Tibial artery (tissue), 4 donors: Measurements from ENCODE around the gene ZNF627.

Experiments used
- DNase-seq, 2 donors: peaks; one replicate each; pipeline ENCODE4 v3.0.0-alpha.2; 2019
- H3K27ac ChIP-seq, 2 donors: fragments of 200-600 bp; sonication (generic) in 1 of 2; 1 replicate in 1 of 2; 2 replicates in 1 of 2; pipeline ENCODE4 v1.5.1; 2018 to 2019; ENCODE audit warnings: mild to moderate bottlenecking in 1 of 2
- H3K27me3 ChIP-seq, 2 donors: fragments of 200-600 bp; sonication (generic) in 1 of 2; one replicate each; pipeline versions ENCODE4 v1.5.1 to v1.6.0; 2016 to 2019
- H3K36me3 ChIP-seq, 3 donors: fragments of 200-600 bp; sonication (generic) in 2 of 3; one replicate each; pipeline ENCODE4 v1.5.1; 2016 to 2019; ENCODE audit warnings: mild to moderate bottlenecking in 2 of 3
- H3K4me1 ChIP-seq, 4 donors: fragments of 200-600 bp; sonication (generic) in 2 of 4; 1 replicate in 3 of 4; 2 replicates in 1 of 4; pipeline ENCODE4 v1.5.1; 2016 to 2019
- H3K4me3 ChIP-seq, 2 donors: fragments of 200-600 bp; sonication (generic) in 1 of 2; 1 replicate in 1 of 2; 2 replicates in 1 of 2; pipeline ENCODE4 v1.5.1; 2018 to 2019; ENCODE audit warnings: mild to moderate bottlenecking in 2 of 2
- H3K9me3 ChIP-seq, 3 donors: fragments of 200-600 bp; sonication (generic) in 1 of 3; one replicate each; pipeline ENCODE4 v1.5.1; 2016 to 2019
- CTCF ChIP-seq, 2 experiments: fragments of 200-600 bp in 1 of 2; fragments of 450-650 bp in 1 of 2; IDR thresholded peaks; one replicate each; pipeline ENCODE4 v1.5.1; 2017 to 2019; ENCODE audit warnings: antibody characterized with exemption in 2 of 2, mild to moderate bottlenecking in 1 of 2, moderate library complexity in 1 of 2
- intact Hi-C: fragments of 100-400 bp; cut with DNase I; formaldehyde crosslinking; loops from one replicate; pipeline ENCODE4 v1.15.0; 2023; ENCODE audit warnings: low total_unique reads

ZNF627 gene

GRCh38 chr19:11656535-11656934 is 59.3 kb downstream of the ZNF627 start:
- intact Hi-C loops = no loop called here
- H3K4me3 ChIP-seq = no peak overlapping the region
- H3K4me1 ChIP-seq = no peaks in the 10 kb centered on the region
- peaks cover 11 to 15% (median 15%) of the 10 kb centered on the region in 3 donors for H3K36me3 ChIP-seq
- no peak for DNase-seq
- TF ChIP-seq CTCF (IDR thresholded peaks at IDR 0.05) = no peak
- H3K27me3 ChIP-seq = no peaks in the 10 kb centered on the region
- no peak overlapping the region for H3K27ac ChIP-seq
- H3K9me3 ChIP-seq = peaks cover 0 to 20% (median 19%) of the 10 kb centered on the region in 3 donors

GRCh38 chr19:11657307-11657706 is 60.0 kb downstream of the ZNF627 start:
- H3K36me3 ChIP-seq = peaks cover 5 to 10% (median 7%) of the 10 kb centered on the region in 3 donors
- no peak overlapping the region for H3K27ac ChIP-seq
- TF ChIP-seq CTCF (IDR thresholded peaks at IDR 0.05) = no peak
- DNase-seq = no peak
- H3K27me3 ChIP-seq = no peaks in the 10 kb centered on the region
- H3K4me1 ChIP-seq = no peaks in the 10 kb centered on the region
- no peak overlapping the region for H3K4me3 ChIP-seq
- intact Hi-C loops = no loop called here
- H3K9me3 ChIP-seq = peaks cover 0 to 12% (median 11%) of the 10 kb centered on the region in 3 donors

- Histone ChIP-seq H3K27ac (no peak overlapping the region), H3K27me3 (no peaks in the 10 kb centered on the region), H3K4me1 (no peaks in the 10 kb centered on the region), H3K4me3 (no peak overlapping the region), H3K36me3 (no peaks in the 10 kb centered on the region), H3K9me3 (no peaks in the 10 kb centered on the region)
- no peak for TF ChIP-seq CTCF (IDR thresholded peaks at IDR 0.05)
- no peak for DNase-seq
- intact Hi-C loops = no loop called here
Observed at GRCh38 chr19:11658970-11659369, 61.7 kb downstream of the ZNF627 start.

GRCh38 chr19:11659612-11660011 is 62.3 kb downstream of the ZNF627 start:
- peak in 1 of 2 experiments; percentile 24 for TF ChIP-seq CTCF (IDR thresholded peaks at IDR 0.05)
- intact Hi-C loops = no loop called here

GRCh38 chr19:11662278-11662677 is 65.0 kb downstream of the ZNF627 start:
- H3K9me3 ChIP-seq = no peaks in the 10 kb centered on the region
- no peak for DNase-seq
- H3K27me3 ChIP-seq = no peaks in the 10 kb centered on the region
- no peaks in the 10 kb centered on the region for H3K4me1 ChIP-seq
- H3K4me3 ChIP-seq = no peak overlapping the region
- H3K36me3 ChIP-seq = no peaks in the 10 kb centered on the region
- intact Hi-C loops = no loop called here
- H3K27ac ChIP-seq = no peak overlapping the region
- no peak for TF ChIP-seq CTCF (IDR thresholded peaks at IDR 0.05)

More at GRCh38 chr19:11659612-11660011, 62.3 kb downstream of the ZNF627 start:
- H3K9me3 ChIP-seq = no peaks in the 10 kb centered on the region
- H3K27me3 ChIP-seq = no peaks in the 10 kb centered on the region
- no peak for DNase-seq
- no peaks in the 10 kb centered on the region for H3K4me1 ChIP-seq
- no peak overlapping the region for H3K27ac ChIP-seq
- H3K4me3 ChIP-seq = no peak overlapping the region
- no peaks in the 10 kb centered on the region for H3K36me3 ChIP-seq

GRCh38 chr19:11663181-11663591 is 65.9 kb downstream of the ZNF627 start:
- DNase-seq = no peak
- H3K4me1 ChIP-seq = no peaks in the 10 kb centered on the region
- H3K4me3 ChIP-seq = no peak overlapping the region
- H3K27me3 ChIP-seq = no peaks in the 10 kb centered on the region
- no peak overlapping the region for H3K27ac ChIP-seq
- H3K9me3 ChIP-seq = no peaks in the 10 kb centered on the region
- intact Hi-C loops = no loop called here
- H3K36me3 ChIP-seq = no peaks in the 10 kb centered on the region
- no peak for TF ChIP-seq CTCF (IDR thresholded peaks at IDR 0.05)
